Measurements from ENCODE around the gene CNTNAP2. TPM values are rescaled to one million over a fixed set of nuclear protein-coding genes. Genes with fewer than 3 reads are reported as not detected.

Gene CNTNAP2
- total and polyA plus RNA-seq, 2 of the 8 experiments (the other 6 are each of a cell fraction or from before 2014, with no cell fraction given): 27.9 to 71.0 TPM

DNA sequence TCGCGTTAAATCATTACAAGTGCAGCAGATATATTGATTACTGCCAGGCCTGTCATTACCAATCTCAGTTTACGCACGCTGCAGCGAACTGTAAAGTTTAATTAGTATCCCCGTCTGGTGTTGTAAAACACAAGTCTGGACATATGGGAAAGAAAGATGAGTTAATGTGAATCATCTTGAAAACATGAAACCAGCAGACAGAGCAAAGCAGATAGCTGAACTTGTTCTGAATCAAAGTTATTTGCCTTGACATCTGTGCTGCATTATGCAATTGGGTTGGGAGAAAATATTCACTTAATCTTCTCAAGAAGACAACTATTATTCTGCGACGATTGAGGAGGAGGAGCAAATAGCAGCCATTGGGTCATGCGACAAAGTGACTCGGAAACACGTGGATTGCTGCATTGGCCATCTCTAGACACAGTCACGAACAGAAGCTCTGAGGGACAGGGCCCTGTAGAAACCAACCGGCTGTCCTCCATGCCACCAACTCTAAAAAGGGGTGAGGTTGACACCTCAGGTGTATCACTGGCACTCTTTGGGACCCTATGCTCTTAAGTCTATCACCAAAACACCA, 2317.7 kb downstream of the CNTNAP2 start:
- H3K23me2 ChIP-seq (ENCODE audit: low read depth, low read length): no peaks in the 10 kb centered on the region
- H3K23ac ChIP-seq (ENCODE audit: insufficient read length): no peak overlapping the region
- H2AFZ ChIP-seq (ENCODE audit: low read length): no peak overlapping the region
- ChIA-PET CTCF (ENCODE audit: partially characterized antibody) (interaction anchor here (0.7 to 1.7 kb wide), 4 partner anchors 13 to 291 kb away, joined by 3 to 4 read pairs (median 3); no protein-coding TSS in a partner anchor), POLR2A (ENCODE audit: partially characterized antibody) (no interaction called here)
- H3K56ac ChIP-seq (replicated peaks; ENCODE audit: insufficient read length, low read depth, low read length): no peak overlapping the region
- H2AK5ac ChIP-seq (ENCODE audit: low read depth, low read length): no peak overlapping the region
- no peaks in the 10 kb centered on the region for H4K20me1 ChIP-seq (replicated peaks in 1 of 2; ENCODE audit: control insufficient read depth in 1 of 2, insufficient read depth in 2 of 2, low read length in 2 of 2)
- no peak overlapping the region for H3K9ac ChIP-seq (replicated peaks in 1 of 4; ENCODE audit: extremely low read depth in 1 of 4, low read depth in 3 of 4, low read length in 3 of 4)
- no peak overlapping the region for H3K27ac ChIP-seq (ENCODE audit: low read depth, low read length)
- H3K79me2 ChIP-seq (ENCODE audit: control insufficient read depth in 1 of 2, insufficient read depth in 2 of 2, low read length in 2 of 2): no peaks in the 10 kb centered on the region
- H3K14ac ChIP-seq (ENCODE audit: insufficient read length): no peak overlapping the region
- no peak overlapping the region for H4K91ac ChIP-seq (replicated peaks; ENCODE audit: insufficient read length, low read length)
- no peak overlapping the region for H3K4me2 ChIP-seq (ENCODE audit: insufficient read depth in 1 of 2, low read depth in 2 of 2, low read length in 2 of 2)
- DNase-seq (ENCODE audit: low read depth in 1 of 2, low spot score in 2 of 2) (no peak), FAIRE-seq (no peak)
- no peaks in the 10 kb centered on the region for H3K79me1 ChIP-seq (ENCODE audit: low read depth, low read length)
- H2BK120ac ChIP-seq (replicated peaks; ENCODE audit: low read depth, low read length): no peak overlapping the region
- H3K4ac ChIP-seq (replicated peaks; ENCODE audit: insufficient read length, low read depth, low read length): no peak overlapping the region
- WGBS, 2 experiments (ENCODE audit: extremely low coverage in 1 of 2, insufficient coverage in 1 of 2, insufficient read length in 1 of 2, insufficient replicate concordance in 2 of 2, low coverage in 1 of 2, low lambda C conversion rate in 2 of 2, missing lambda C conversion rate in 1 of 2): 89% methylated on average over 13 of the region's 13 CpGs; no CpG with 5 or more reads in 1 of the 2 experiments
- no peak overlapping the region for H2BK12ac ChIP-seq (ENCODE audit: low read depth, low read length)
- no peak overlapping the region for H4K5ac ChIP-seq (ENCODE audit: insufficient read length, low read depth, low read length)
- no peaks in the 10 kb centered on the region for H3K27me3 ChIP-seq (replicated peaks in 1 of 4; ENCODE audit: control insufficient read depth in 3 of 4, extremely low read depth in 1 of 4, insufficient read depth in 3 of 4, low read length in 3 of 4)
- H4K8ac ChIP-seq (ENCODE audit: extremely low read depth, insufficient read depth, low read length): no peak overlapping the region; the same call in 1 of the 2 replicates
- H2BK15ac ChIP-seq (ENCODE audit: low read length): no peak overlapping the region
- H3K36me3 ChIP-seq (ENCODE audit: control insufficient read depth in 2 of 4, insufficient read depth in 4 of 4, low read length in 3 of 4): no peaks in the 10 kb centered on the region
- H2BK5ac ChIP-seq (ENCODE audit: low read depth, low read length): no peak overlapping the region
- no peak for TF ChIP-seq SP4 (IDR thresholded peaks at IDR 0.05; ENCODE audit: low read length)
- TF ChIP-seq CBX8 (IDR thresholded peaks at IDR 0.05; ENCODE audit: borderline replicate concordance, low read depth, low read length): no peak
- no peak for TF ChIP-seq SP1 (IDR thresholded peaks at IDR 0.05; ENCODE audit: low read depth, low read length)
- TF ChIP-seq RBBP5 (IDR thresholded peaks at IDR 0.05; ENCODE audit: borderline replicate concordance, low read depth, low read length): no peak
- no peak for TF ChIP-seq SP2 (IDR thresholded peaks at IDR 0.05; ENCODE audit: low read length)
- TF ChIP-seq, protein P1, sequence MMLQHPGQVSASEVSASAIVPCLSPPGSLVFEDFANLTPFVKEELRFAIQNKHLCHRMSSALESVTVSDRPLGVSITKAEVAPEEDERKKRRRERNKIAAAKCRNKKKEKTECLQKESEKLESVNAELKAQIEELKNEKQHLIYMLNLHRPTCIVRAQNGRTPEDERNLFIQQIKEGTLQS (IDR thresholded peaks at IDR 0.05; ENCODE audit: insufficient read depth, low read depth, low read length): no peak
- no peak for TF ChIP-seq HDAC6 (IDR thresholded peaks at IDR 0.05; ENCODE audit: low read depth, low read length)
- no peak for TF ChIP-seq CREB1 (IDR thresholded peaks at IDR 0.05)
- no peak for TF ChIP-seq PHF8 (conservative IDR thresholded peaks at IDR 0.05; ENCODE audit: low read depth, low read length)
- no peak for TF ChIP-seq EGR1 (IDR thresholded peaks at IDR 0.05; ENCODE audit: borderline replicate concordance, low read depth, low read length)
- TF ChIP-seq CHD2 (IDR thresholded peaks at IDR 0.05; ENCODE audit: low read length): no peak
- no peaks in the 10 kb centered on the region for H3K9me3 ChIP-seq (ENCODE audit: insufficient read depth in 2 of 2, low read depth in 1 of 2, low read length in 1 of 2)
- H3K4me3 ChIP-seq (ENCODE audit: extremely low read depth in 1 of 4, insufficient read depth in 2 of 4, low read depth in 3 of 4, low read length in 4 of 4): no peak overlapping the region
- H3K4me1 ChIP-seq (replicated peaks in 1 of 4; ENCODE audit: control insufficient read depth in 3 of 4, insufficient read depth in 4 of 4, low read length in 3 of 4): no peaks in the 10 kb centered on the region; a peak in 1 of 7 replicates
- no peak overlapping the region for H3K18ac ChIP-seq (ENCODE audit: extremely low read depth, low read length)
- H2BK20ac ChIP-seq (ENCODE audit: low read length): no peak overlapping the region
